Fibroblast of villous mesenchyme (primary cell): Measurements from ENCODE around the gene USP3. TPM values are rescaled to one million over a fixed set of nuclear protein-coding genes. Genes with fewer than 3 reads are reported as not detected.

Source experiments
- DNase-seq: peaks from one replicate; pipeline ENCODE4 v3.0.0-alpha.2; 2010; ENCODE audit warnings: low read depth
- H3K4me3 ChIP-seq: 2 replicates; pipeline ENCODE4 v1.5.1; 2011; ENCODE audit warnings: low read depth, mild to moderate bottlenecking, low read length
- CTCF ChIP-seq: IDR thresholded peaks from 2 replicates; pipeline ENCODE4 v1.5.1; 2012; ENCODE audit warnings: low read depth, mild to moderate bottlenecking, low read length; ENCODE audit not compliant: insufficient read depth
- total RNA-seq: library from RNA; depleted of rRNA; stranded (reverse); fragments of >200 nt; gene quantifications from 2 replicates; pipeline ENCODE4 v1.2.3, GENCODE V29; 2012

USP3 gene
- total RNA-seq, 1 donor, result 34.1 TPM

- peak; percentile 38 for DNase-seq
Measured at GRCh38 chr15:63554337-63554927, 50.0 kb downstream of the USP3 start.

GRCh38 chr15:63555507-63555906 is 51.1 kb downstream of the USP3 start:
- no peak for DNase-seq
- H3K4me3 ChIP-seq, result no peak overlapping the region

More at GRCh38 chr15:63554337-63554927, 50.0 kb downstream of the USP3 start:
- TF ChIP-seq CTCF, result no peak
- no peak overlapping the region for H3K4me3 ChIP-seq

GRCh38 chr15:63556246-63556645 is 51.9 kb downstream of the USP3 start:
- no peak for TF ChIP-seq CTCF
- no peak for DNase-seq
- H3K4me3 ChIP-seq, result no peak overlapping the region

More at GRCh38 chr15:63555507-63555906, 51.1 kb downstream of the USP3 start:
- no peak for TF ChIP-seq CTCF

GRCh38 chr15:63556736-63557135 is 52.3 kb downstream of the USP3 start:
- no peak for DNase-seq
- TF ChIP-seq CTCF, result no peak

GRCh38 chr15:63559753-63560152 is 55.4 kb downstream of the USP3 start:
- no peak overlapping the region for H3K4me3 ChIP-seq
- no peak for TF ChIP-seq CTCF
- no peak for DNase-seq

More at GRCh38 chr15:63556736-63557135, 52.3 kb downstream of the USP3 start:
- H3K4me3 ChIP-seq, result no peak overlapping the region

- no peak for DNase-seq
- H3K4me3 ChIP-seq, result no peak overlapping the region
- no peak for TF ChIP-seq CTCF
Measured at GRCh38 chr15:63560741-63561448, 56.5 kb downstream of the USP3 start.

GRCh38 chr15:63564093-63564492 is 59.7 kb downstream of the USP3 start:
- no peak for TF ChIP-seq CTCF

More at GRCh38 chr15:63564093-63564492, 59.7 kb downstream of the USP3 start:
- no peak overlapping the region for H3K4me3 ChIP-seq
- no peak for DNase-seq
